Colonic mucosa (tissue), 4 donors: ENCODE results near the gene PCBD1. TPM values are rescaled to one million over a fixed set of nuclear protein-coding genes. Genes with fewer than 3 reads are reported as not detected.

Experiments used
- DNase-seq: peaks from one replicate; pipeline ENCODE4 v3.0.0-alpha.2; 2020
- H3K27ac ChIP-seq: fragments of 200-600 bp; one replicate; pipeline ENCODE4 v1.8.0; 2021
- H3K27me3 ChIP-seq: fragments of 200-600 bp; one replicate; pipeline ENCODE4 v1.8.0; 2021
- H3K36me3 ChIP-seq: fragments of 200-600 bp; one replicate; pipeline ENCODE4 v1.8.0; 2021
- H3K4me1 ChIP-seq: fragments of 200-600 bp; one replicate; pipeline ENCODE4 v1.8.0; 2021; ENCODE audit warnings: mild to moderate bottlenecking
- H3K4me3 ChIP-seq: fragments of 200-600 bp; one replicate; pipeline ENCODE4 v1.8.0; 2021
- H3K9ac ChIP-seq, 2 donors: one replicate each; pipeline ENCODE4 v1.7.0; 2013; ENCODE audit warnings: control low read depth in 2 of 2, low read depth in 2 of 2, low read length in 2 of 2
- H3K9me3 ChIP-seq: fragments of 200-600 bp; one replicate; pipeline ENCODE4 v1.8.0; 2021
- intact Hi-C: fragments of 100-400 bp; cut with DNase I; formaldehyde crosslinking; loops from one replicate; pipeline ENCODE4 v1.14.1; 2022
- total RNA-seq, 2 donors: library from RNA; stranded (reverse); fragmentation: NEBNext Ultra II Directional in 1 of 2; extraction: Animal tissue kit (Norgen Biotek cat#: 25700) in 1 of 2; gene quantifications; one replicate each; pipeline ENCODE4 v1.2.1, GENCODE V29; 2021
- TF ChIP-seq, protein P1 (sequence below): fragments of 200-600 bp; IDR thresholded peaks from one replicate; pipeline ENCODE4 v1.8.0; 2022; ENCODE audit warnings: antibody characterized with exemption, mild to moderate bottlenecking
- donor health status: healthy.
- donor health status: DM: no; HTN: no; CAD: no.
- donor health status: DM: no; HTN: no; CAD: no.

PCBD1 gene
- total RNA-seq, 2 donors from 2014 or later: 96.4 to 196 TPM

DNA sequence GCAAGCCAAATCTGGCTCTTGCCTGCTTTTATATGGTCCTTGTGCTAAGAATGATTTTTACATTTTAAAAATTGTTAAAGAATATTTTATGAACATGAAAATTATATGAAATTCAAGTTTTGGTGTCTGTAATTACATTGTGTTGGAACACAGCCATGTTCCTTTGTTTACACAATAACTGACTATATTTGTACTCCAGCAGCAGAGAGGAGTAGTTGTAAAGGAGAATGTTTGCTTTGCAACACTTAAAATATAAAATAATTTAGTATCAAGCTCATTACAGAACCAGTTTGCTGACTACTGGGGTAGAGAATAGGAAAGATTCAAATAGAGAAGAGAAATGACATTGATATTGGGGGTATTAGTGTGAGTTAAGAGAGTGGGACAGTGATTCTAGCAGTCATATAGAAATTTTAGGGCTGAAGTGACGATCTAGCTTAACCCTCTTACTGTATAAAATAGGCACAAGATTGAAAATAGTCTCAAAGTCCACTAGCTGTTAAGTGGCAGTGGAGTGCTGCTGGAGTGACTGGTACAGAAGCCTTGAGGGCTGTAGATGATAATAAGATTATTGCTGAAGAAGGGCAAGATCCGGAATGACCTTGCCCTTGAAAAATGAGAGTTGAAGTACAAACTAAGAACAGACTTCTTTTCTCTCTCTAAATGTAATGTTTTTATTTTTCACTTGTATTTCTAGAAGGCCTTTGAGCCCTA is 44.4 kb downstream of the PCBD1 start:
- Histone ChIP-seq H3K4me1 (peaks cover 12% of the 10 kb centered on the region), H3K9ac (peak overlapping the region in 1 of 2 donors; percentile 29), H3K36me3 (no peaks in the 10 kb centered on the region), H3K27me3 (no peaks in the 10 kb centered on the region), H3K4me3 (no peak overlapping the region), H3K9me3 (no peaks in the 10 kb centered on the region), H3K27ac (peak overlapping the region; percentile 3)
- TF ChIP-seq, protein P1, sequence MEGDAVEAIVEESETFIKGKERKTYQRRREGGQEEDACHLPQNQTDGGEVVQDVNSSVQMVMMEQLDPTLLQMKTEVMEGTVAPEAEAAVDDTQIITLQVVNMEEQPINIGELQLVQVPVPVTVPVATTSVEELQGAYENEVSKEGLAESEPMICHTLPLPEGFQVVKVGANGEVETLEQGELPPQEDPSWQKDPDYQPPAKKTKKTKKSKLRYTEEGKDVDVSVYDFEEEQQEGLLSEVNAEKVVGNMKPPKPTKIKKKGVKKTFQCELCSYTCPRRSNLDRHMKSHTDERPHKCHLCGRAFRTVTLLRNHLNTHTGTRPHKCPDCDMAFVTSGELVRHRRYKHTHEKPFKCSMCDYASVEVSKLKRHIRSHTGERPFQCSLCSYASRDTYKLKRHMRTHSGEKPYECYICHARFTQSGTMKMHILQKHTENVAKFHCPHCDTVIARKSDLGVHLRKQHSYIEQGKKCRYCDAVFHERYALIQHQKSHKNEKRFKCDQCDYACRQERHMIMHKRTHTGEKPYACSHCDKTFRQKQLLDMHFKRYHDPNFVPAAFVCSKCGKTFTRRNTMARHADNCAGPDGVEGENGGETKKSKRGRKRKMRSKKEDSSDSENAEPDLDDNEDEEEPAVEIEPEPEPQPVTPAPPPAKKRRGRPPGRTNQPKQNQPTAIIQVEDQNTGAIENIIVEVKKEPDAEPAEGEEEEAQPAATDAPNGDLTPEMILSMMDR: no peak
- intact Hi-C loops: no loop called here
- DNase-seq: no peak

DNA sequence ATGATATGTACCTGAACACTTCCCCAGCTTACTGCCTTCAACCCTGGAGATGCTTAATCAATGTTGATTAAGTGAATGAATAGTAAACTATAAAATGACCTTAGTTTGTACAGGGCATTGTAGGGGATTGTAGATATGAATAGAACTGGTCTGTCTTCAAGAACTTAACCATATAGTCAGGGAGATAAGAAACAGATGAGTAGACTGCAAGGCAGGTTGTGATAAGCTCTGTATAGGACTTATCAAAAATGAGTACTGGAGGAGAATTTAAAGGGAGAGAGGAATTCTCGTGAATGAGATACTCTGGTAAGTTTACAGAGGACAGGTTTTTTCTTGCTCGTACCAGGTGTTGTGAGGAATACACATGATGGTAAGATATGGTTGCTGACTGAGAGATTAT is 45.0 kb downstream of the PCBD1 start:
- DNase-seq: no peak
- no peak overlapping the region for H3K4me3 ChIP-seq
- H3K9ac ChIP-seq: no peak overlapping the region
- TF ChIP-seq, protein P1: no peak
- no peaks in the 10 kb centered on the region for H3K27me3 ChIP-seq
- no peaks in the 10 kb centered on the region for H3K9me3 ChIP-seq
- H3K4me1 ChIP-seq: peaks cover 12% of the 10 kb centered on the region
- no peaks in the 10 kb centered on the region for H3K36me3 ChIP-seq
- intact Hi-C loops: no loop called here
- H3K27ac ChIP-seq: peak overlapping the region; percentile 3

DNA sequence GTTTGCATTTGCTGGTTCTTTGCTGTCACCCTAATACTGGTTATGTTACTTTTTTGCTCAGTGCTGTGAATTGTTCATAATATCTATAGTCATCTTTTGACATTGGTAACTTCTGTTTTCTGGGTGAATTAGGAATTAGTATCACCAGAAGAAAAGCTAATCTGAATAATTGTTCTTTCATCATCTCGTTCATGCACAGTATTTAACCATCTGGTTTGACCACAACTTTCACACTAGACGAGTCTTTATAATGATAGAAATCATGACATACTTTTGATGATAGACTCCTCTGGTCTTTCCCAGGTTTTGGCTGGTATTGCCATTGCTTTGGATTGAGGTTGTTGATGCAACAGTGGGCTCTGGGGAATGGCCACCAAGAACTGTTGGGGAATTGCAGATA is 47.5 kb downstream of the PCBD1 start:
- Histone ChIP-seq H3K4me1 (peaks cover 12% of the 10 kb centered on the region), H3K27me3 (no peaks in the 10 kb centered on the region), H3K4me3 (no peak overlapping the region), H3K9me3 (no peaks in the 10 kb centered on the region), H3K9ac (no peak overlapping the region), H3K27ac (no peak overlapping the region), H3K36me3 (no peaks in the 10 kb centered on the region)
- TF ChIP-seq, protein P1: no peak
- intact Hi-C loops: no loop called here
- DNase-seq: no peak

DNA sequence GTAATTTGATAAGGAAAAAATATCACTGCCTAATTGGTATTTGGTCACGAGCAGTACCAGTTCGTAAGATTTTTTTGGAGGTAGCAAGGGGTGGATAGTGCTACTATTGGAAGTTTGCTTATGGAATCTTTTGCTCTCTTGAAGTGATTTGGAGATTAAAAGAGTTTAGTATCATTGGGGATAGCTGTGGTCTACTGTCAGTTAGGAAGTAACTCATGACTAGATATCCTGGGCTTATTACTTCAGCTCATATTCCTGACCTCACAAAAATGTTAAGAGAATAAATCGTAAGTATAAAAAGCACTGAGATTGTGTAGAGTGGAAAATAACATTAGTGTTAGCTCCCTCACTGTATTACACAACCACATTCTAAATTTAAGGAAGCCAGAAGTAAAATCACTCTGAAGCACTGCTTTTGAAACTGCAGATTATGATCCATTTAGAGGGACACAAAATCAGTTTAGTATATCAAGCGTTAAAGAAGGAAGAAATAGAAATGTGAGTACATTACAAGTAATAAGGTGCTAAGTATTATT is 50.0 kb downstream of the PCBD1 start:
- Histone ChIP-seq H3K27ac (no peak overlapping the region), H3K4me1 (peaks cover 9% of the 10 kb centered on the region), H3K9me3 (no peaks in the 10 kb centered on the region), H3K27me3 (no peaks in the 10 kb centered on the region), H3K36me3 (no peaks in the 10 kb centered on the region), H3K4me3 (no peak overlapping the region), H3K9ac (no peak overlapping the region)
- DNase-seq: no peak
- intact Hi-C loops: no loop called here
- TF ChIP-seq, protein P1: no peak

DNA sequence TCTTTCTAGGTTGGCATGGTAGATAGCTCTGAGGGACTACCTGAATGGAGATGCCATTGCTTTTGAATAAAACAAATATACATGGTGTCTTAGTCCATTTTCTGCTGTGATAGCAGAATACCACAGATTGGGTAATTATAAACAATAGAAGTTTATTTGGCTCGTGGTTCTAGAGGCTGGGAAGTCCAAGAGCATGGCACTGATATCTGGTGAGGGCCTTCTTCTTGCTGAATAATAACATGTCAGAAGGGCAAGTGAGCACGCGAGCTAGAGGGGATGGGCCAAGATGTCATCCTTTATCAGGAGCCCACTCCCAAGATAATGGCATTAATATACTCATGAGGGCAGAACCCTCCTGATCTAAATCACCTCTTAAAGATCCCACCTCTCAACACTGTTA is 50.7 kb downstream of the PCBD1 start:
- Histone ChIP-seq H3K27me3 (no peaks in the 10 kb centered on the region), H3K36me3 (no peaks in the 10 kb centered on the region), H3K4me3 (no peak overlapping the region), H3K4me1 (peaks cover 3% of the 10 kb centered on the region), H3K27ac (no peak overlapping the region), H3K9me3 (no peaks in the 10 kb centered on the region), H3K9ac (no peak overlapping the region)
- intact Hi-C loops: no loop called here
- no peak for DNase-seq
- TF ChIP-seq, protein P1: no peak
